Osteoblast (primary cell): ENCODE results near the gene ASL. TPM values are rescaled to one million over a fixed set of nuclear protein-coding genes. Genes with fewer than 3 reads are reported as not detected.

Experiments
- DNase-seq: peaks from one replicate; pipeline ENCODE4 v3.0.0; 2011; ENCODE audit warnings: low spot score, mixed read lengths; ENCODE audit not compliant: insufficient read length; ENCODE audit errors: missing footprints
- H2AFZ ChIP-seq: 2 replicates; pipeline ENCODE4 v1.6.0; 2011; ENCODE audit warnings: mild to moderate bottlenecking, low read length
- H3K27ac ChIP-seq: 2 replicates; pipeline ENCODE4 v1.5.1; 2011; ENCODE audit warnings: mild to moderate bottlenecking, low read depth, low read length, moderate library complexity
- H3K27me3 ChIP-seq: 2 replicates; pipeline ENCODE4 v1.6.0; 2012; ENCODE audit warnings: mild to moderate bottlenecking, control low read depth, inconsistent platforms, low read length, moderate library complexity; ENCODE audit not compliant: insufficient read depth
- H3K36me3 ChIP-seq: 2 replicates; pipeline ENCODE4 v1.5.1; 2011; ENCODE audit warnings: mild to moderate bottlenecking, low read length, control low read depth, moderate library complexity; ENCODE audit not compliant: insufficient read depth
- H3K4me1 ChIP-seq: 2 replicates; pipeline ENCODE4 v1.5.1; 2011; ENCODE audit warnings: mild to moderate bottlenecking, low read length, control low read depth, moderate library complexity; ENCODE audit not compliant: insufficient read depth
- H3K4me2 ChIP-seq: 2 replicates; pipeline ENCODE4 v1.6.0; 2011; ENCODE audit warnings: mild to moderate bottlenecking, low read length; ENCODE audit not compliant: insufficient read depth
- H3K4me3 ChIP-seq: fragments of 200-600 bp; sonication (generic); 3 replicates; pipeline ENCODE4 v1.5.1; 2012; ENCODE audit warnings: mild to moderate bottlenecking, low read length, inconsistent platforms; ENCODE audit not compliant: insufficient read depth
- H3K79me2 ChIP-seq: 2 replicates; pipeline ENCODE4 v1.6.0; 2012; ENCODE audit warnings: mild to moderate bottlenecking, low read length, control low read depth, inconsistent platforms; ENCODE audit not compliant: insufficient read depth
- H3K9me3 ChIP-seq: 2 replicates; pipeline ENCODE4 v1.5.1; 2011; ENCODE audit warnings: low read depth, low read length, control low read depth
- H4K20me1 ChIP-seq: 2 replicates; pipeline ENCODE4 v1.6.0; 2012; ENCODE audit warnings: mild to moderate bottlenecking, low read length, control low read depth; ENCODE audit not compliant: insufficient read depth
- CTCF ChIP-seq: IDR thresholded peaks from 2 replicates; pipeline ENCODE4 v1.5.1; 2011; ENCODE audit warnings: mild to moderate bottlenecking, low read depth, low read length, moderate library complexity; ENCODE audit errors: extremely low read depth
- total RNA-seq: library from RNA; depleted of rRNA; stranded (reverse); fragments of >200 nt; gene quantifications from 2 replicates; pipeline ENCODE4 v1.2.3, GENCODE V29; 2012

The ASL gene
- total RNA-seq, 1 donor: 53.6 TPM

GRCh38 chr7:66138994-66139752 lies 63.6 kb downstream of the ASL start:
- no peaks in the 10 kb centered on the region for H3K27me3 ChIP-seq
- no peak overlapping the region for H3K4me3 ChIP-seq
- H3K9me3 ChIP-seq: no peaks in the 10 kb centered on the region
- peak overlapping the region; percentile 24 for H3K27ac ChIP-seq
- TF ChIP-seq CTCF: no peak
- H3K36me3 ChIP-seq: peaks cover 45% of the 10 kb centered on the region
- peaks cover 22% of the 10 kb centered on the region for H3K4me1 ChIP-seq
- H2AFZ ChIP-seq: no peak overlapping the region
- peaks cover 31% of the 10 kb centered on the region for H3K79me2 ChIP-seq
- DNase-seq: peak; percentile 3
- H4K20me1 ChIP-seq: peaks cover 4% of the 10 kb centered on the region
- no peak overlapping the region for H3K4me2 ChIP-seq

- peak; percentile 77 for TF ChIP-seq CTCF
Measured at GRCh38 chr7:66140924-66141323, 65.3 kb downstream of the ASL start.

GRCh38 chr7:66142334-66142733 lies 66.7 kb downstream of the ASL start:
- Histone ChIP-seq H2AFZ (no peak overlapping the region), H3K36me3 (peaks cover 37% of the 10 kb centered on the region), H3K4me2 (no peak overlapping the region), H3K4me3 (no peak overlapping the region), H3K9me3 (no peaks in the 10 kb centered on the region), H3K27ac (no peak overlapping the region), H3K4me1 (peaks cover 26% of the 10 kb centered on the region), H3K27me3 (no peaks in the 10 kb centered on the region), H4K20me1 (peaks cover 4% of the 10 kb centered on the region), H3K79me2 (peaks cover 31% of the 10 kb centered on the region)
- TF ChIP-seq CTCF: no peak
- DNase-seq: no peak

More at GRCh38 chr7:66140924-66141323, 65.3 kb downstream of the ASL start:
- DNase-seq: no peak
- H3K36me3 ChIP-seq: peaks cover 40% of the 10 kb centered on the region
- H2AFZ ChIP-seq: no peak overlapping the region
- peak overlapping the region; percentile 24 for H3K27ac ChIP-seq
- H3K4me1 ChIP-seq: peaks cover 22% of the 10 kb centered on the region
- H3K27me3 ChIP-seq: no peaks in the 10 kb centered on the region
- H3K4me3 ChIP-seq: no peak overlapping the region
- peaks cover 4% of the 10 kb centered on the region for H4K20me1 ChIP-seq
- peaks cover 32% of the 10 kb centered on the region for H3K79me2 ChIP-seq
- H3K9me3 ChIP-seq: no peaks in the 10 kb centered on the region
- no peak overlapping the region for H3K4me2 ChIP-seq

GRCh38 chr7:66142996-66143395 lies 67.4 kb downstream of the ASL start:
- Histone ChIP-seq H3K36me3 (peaks cover 37% of the 10 kb centered on the region), H3K27ac (no peak overlapping the region), H3K4me2 (no peak overlapping the region), H2AFZ (no peak overlapping the region), H3K9me3 (no peaks in the 10 kb centered on the region), H3K27me3 (no peaks in the 10 kb centered on the region), H3K4me1 (peaks cover 27% of the 10 kb centered on the region), H3K79me2 (peaks cover 30% of the 10 kb centered on the region), H3K4me3 (no peak overlapping the region), H4K20me1 (peaks cover 4% of the 10 kb centered on the region)
- DNase-seq: no peak
- no peak for TF ChIP-seq CTCF

Other genes starting within 250 kb of the ASL start
- 18.5 and 21.2 TPM in 2 replicates for gene VKORC1L1, start 202.7 kb upstream of the ASL start, total RNA-seq
- gene GUSB, start 93.6 kb upstream of the ASL start, total RNA-seq: 25.3 and 32.6 TPM in 2 replicates
- gene CRCP, start 39.0 kb downstream of the ASL start, total RNA-seq: 36.8 and 44.9 TPM in 2 replicates
- 137 and 174 TPM in 2 replicates for gene TPST1, start 129.5 kb downstream of the ASL start, total RNA-seq